ENCODE data around the gene ARHGEF40. TPM values are rescaled to one million over a fixed set of nuclear protein-coding genes. Genes with fewer than 3 reads are reported as not detected.

The ARHGEF40 gene
- 1 to 10 TPM; 4.4 to 6.9 (median 6.0) TPM for total RNA-seq
- 5.6 TPM for total RNA-seq (2013)

- peak within 1 kb of the TSS; percentile 51 to 88 for H3K27ac Mint-ChIP-seq
Measured at GRCh38 chr14:21070083-21070609, at the start of gene ARHGEF40. TSS of gene ARHGEF40 (plus strand) at chr14:21070304. CDS start at chr14:21070397, 93 bp downstream.

GRCh38 chr14:21020977-21021545 is 49.0 kb upstream of the ARHGEF40 start:
- peaks cover 0 to 15% of the 10 kb centered on the region in 2 donors for H3K27me3 Mint-ChIP-seq (ENCODE audit: low read depth in 2 of 2)
- no peak for TF ChIP-seq CTCF (IDR thresholded peaks at IDR 0.05)
- H3K4me3 Mint-ChIP-seq, result no peak overlapping the region

More at GRCh38 chr14:21070083-21070609, at the start of gene ARHGEF40:
- peak; percentile 9 to 18 (median 14) for ATAC-seq
- peaks cover 44% of the 10 kb centered on the region for H3K4me1 ChIP-seq (ENCODE audit: control insufficient read depth, insufficient read depth, low read length)
- no peaks in the 10 kb centered on the region for H3K36me3 ChIP-seq (ENCODE audit: control insufficient read depth, insufficient read depth, low read length)
- H3K27me3 ChIP-seq (ENCODE audit: control insufficient read depth, insufficient read depth, low read length), result peaks cover 37% of the 10 kb centered on the region
- Mint-ChIP-seq H3K4me1 (peaks cover 31 to 41% of the 10 kb centered on the region in 2 donors), H3K4me3 (peak within 1 kb of the TSS; percentile 89), H3K27me3 (ENCODE audit: low read depth in 2 of 2) (peaks cover 70 to 77% of the 10 kb centered on the region in 2 donors), H3K9me3 (no peaks in the 10 kb centered on the region), H3K36me3 (no peaks in the 10 kb centered on the region)
- peak in 1 of 2 donors; percentile 61 for DNase-seq
- no peaks in the 10 kb centered on the region for H3K9me3 ChIP-seq (ENCODE audit: control insufficient read depth, insufficient read depth, low read length)
- WGBS (ENCODE audit: insufficient coverage), result under 1% methylated on average over 63 of the region's 63 CpGs
- no peak for TF ChIP-seq CTCF (IDR thresholded peaks at IDR 0.05)
- no peak within 1 kb of the TSS for H3K27ac ChIP-seq (ENCODE audit: low read length)
- peak within 1 kb of the TSS; percentile 30 for H3K4me3 ChIP-seq (ENCODE audit: low read length)
- intact Hi-C loops (cut with micrococcal nuclease), result loop anchor here (2.0 kb wide), 1 partner anchor 17 kb away; no protein-coding TSS in a partner anchor

GRCh38 chr14:21022686-21023085 is 47.4 kb upstream of the ARHGEF40 start:
- peaks cover 2% of the 10 kb centered on the region for H3K27me3 ChIP-seq (ENCODE audit: control insufficient read depth, insufficient read depth, low read length)
- 97% methylated on average over 5 of the region's 5 CpGs for whole genome bisulfite sequencing (ENCODE audit: insufficient coverage)
- peaks cover 7 to 13% of the 10 kb centered on the region in 2 donors for H3K4me1 Mint-ChIP-seq
- TF ChIP-seq CTCF (IDR thresholded peaks at IDR 0.05), result no peak
- H3K4me3 ChIP-seq (ENCODE audit: low read length), result no peak overlapping the region
- no peak for DNase-seq
- H3K27me3 Mint-ChIP-seq (ENCODE audit: low read depth in 2 of 2), result peaks cover 0 to 15% of the 10 kb centered on the region in 2 donors
- no peak for ATAC-seq
- intact Hi-C loops (cut with micrococcal nuclease), result no loop called here
- H3K36me3 Mint-ChIP-seq, result no peaks in the 10 kb centered on the region
- peak overlapping the region; percentile 18 for H3K4me3 Mint-ChIP-seq
- H3K4me1 ChIP-seq (ENCODE audit: control insufficient read depth, insufficient read depth, low read length), result peaks cover 23% of the 10 kb centered on the region
- no peaks in the 10 kb centered on the region for H3K9me3 Mint-ChIP-seq
- no peaks in the 10 kb centered on the region for H3K36me3 ChIP-seq (ENCODE audit: control insufficient read depth, insufficient read depth, low read length)
- H3K9me3 ChIP-seq (ENCODE audit: control insufficient read depth, insufficient read depth, low read length), result no peaks in the 10 kb centered on the region
- H3K27ac ChIP-seq (ENCODE audit: low read length), result no peak overlapping the region
- peak overlapping the region in 1 of 2 donors; percentile 10 for H3K27ac Mint-ChIP-seq

More at GRCh38 chr14:21020977-21021545, 49.0 kb upstream of the ARHGEF40 start:
- ATAC-seq, result no peak
- no peak for DNase-seq
- no peak overlapping the region for H3K27ac ChIP-seq (ENCODE audit: low read length)
- H3K36me3 ChIP-seq (ENCODE audit: control insufficient read depth, insufficient read depth, low read length), result no peaks in the 10 kb centered on the region
- no peaks in the 10 kb centered on the region for H3K9me3 ChIP-seq (ENCODE audit: control insufficient read depth, insufficient read depth, low read length)
- no peaks in the 10 kb centered on the region for H3K36me3 Mint-ChIP-seq
- 90% methylated on average over 4 of the region's 5 CpGs for WGBS (ENCODE audit: insufficient coverage)
- peaks cover 7 to 13% of the 10 kb centered on the region in 2 donors for H3K4me1 Mint-ChIP-seq
- no peak overlapping the region for H3K4me3 ChIP-seq (ENCODE audit: low read length)
- H3K27me3 ChIP-seq (ENCODE audit: control insufficient read depth, insufficient read depth, low read length), result peaks cover 2% of the 10 kb centered on the region
- no peaks in the 10 kb centered on the region for H3K9me3 Mint-ChIP-seq
- H3K4me1 ChIP-seq (ENCODE audit: control insufficient read depth, insufficient read depth, low read length), result peaks cover 23% of the 10 kb centered on the region
- H3K27ac Mint-ChIP-seq, result no peak overlapping the region
- intact Hi-C loops (cut with micrococcal nuclease), result no loop called here
